Fibroblast of skin of left quadriceps (primary cell): ENCODE results near the gene SEMA6A.
A peak's percentile ranks its signal among the peaks of the same experiment; 100 is the strongest.
"Not testable (repeated sequence)": the region's sequence is repeated elsewhere in the genome, so short reads cannot be mapped to it uniquely, and the experiment has no call there.

ENCODE experiments used
- DNase-seq, 2 experiments: peaks; one replicate each; pipeline ENCODE4 v3.0.0-alpha.2; 2013; ENCODE audit warnings: low read depth in 2 of 2

The SEMA6A gene

DNA sequence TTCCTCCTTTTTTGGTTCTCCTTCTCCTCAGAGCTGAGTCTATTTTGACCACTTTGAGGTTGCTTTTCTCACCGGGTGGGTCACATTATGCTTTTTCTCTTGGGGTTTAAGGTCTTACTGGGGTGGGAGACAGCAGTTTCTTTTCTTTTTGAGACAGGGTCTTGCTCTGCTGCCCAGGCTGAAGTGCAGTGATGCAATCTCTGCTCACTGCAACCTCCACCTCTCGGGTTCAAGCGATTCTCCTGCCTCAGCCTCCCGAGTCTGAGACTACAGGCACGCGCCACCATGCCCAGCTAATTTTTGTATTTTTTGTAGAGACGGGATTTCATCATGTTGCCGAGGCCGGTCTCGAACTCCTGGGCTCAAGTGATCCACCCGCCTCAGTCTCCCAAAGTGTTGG is 51.4 kb downstream of the SEMA6A start:
- not testable (repeated sequence) for DNase-seq

DNA sequence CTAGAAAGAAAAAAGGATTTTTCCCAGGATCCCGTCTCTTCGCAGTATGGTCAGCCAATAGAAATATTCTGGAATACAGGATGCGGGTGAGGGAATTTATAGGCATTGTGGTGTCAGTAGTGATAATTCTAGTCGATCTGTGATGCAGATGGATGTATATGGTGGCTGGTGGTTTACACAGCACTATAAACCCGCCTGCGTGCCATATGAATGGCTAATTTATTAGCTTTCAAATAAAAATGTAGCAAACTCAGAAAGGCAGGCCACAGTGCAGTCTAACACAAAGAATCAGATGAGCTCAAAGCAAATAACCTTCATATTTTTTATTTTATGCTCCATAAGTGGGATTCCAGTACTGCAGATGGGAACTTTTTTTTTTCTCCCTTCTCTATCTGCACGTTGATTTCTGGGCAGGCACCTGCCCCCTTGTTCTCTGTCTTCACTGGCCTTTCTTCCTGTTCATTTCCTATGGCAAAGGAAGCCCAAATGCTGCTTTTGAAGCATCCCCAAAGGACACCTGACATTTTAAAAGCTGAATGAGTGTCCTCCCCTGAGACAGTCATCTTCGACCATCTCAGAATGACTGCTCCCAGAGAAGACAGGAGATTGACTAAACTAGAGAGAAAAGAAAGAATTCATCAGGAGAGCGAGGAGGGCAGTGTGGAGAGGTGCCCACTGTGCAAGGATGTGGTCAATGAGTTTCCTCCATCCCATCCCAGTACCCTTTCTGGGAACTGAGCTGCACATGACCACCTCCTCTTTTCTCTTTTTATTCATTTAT is 52.1 kb downstream of the SEMA6A start:
- DNase-seq, result peak; percentile 69 to 74

DNA sequence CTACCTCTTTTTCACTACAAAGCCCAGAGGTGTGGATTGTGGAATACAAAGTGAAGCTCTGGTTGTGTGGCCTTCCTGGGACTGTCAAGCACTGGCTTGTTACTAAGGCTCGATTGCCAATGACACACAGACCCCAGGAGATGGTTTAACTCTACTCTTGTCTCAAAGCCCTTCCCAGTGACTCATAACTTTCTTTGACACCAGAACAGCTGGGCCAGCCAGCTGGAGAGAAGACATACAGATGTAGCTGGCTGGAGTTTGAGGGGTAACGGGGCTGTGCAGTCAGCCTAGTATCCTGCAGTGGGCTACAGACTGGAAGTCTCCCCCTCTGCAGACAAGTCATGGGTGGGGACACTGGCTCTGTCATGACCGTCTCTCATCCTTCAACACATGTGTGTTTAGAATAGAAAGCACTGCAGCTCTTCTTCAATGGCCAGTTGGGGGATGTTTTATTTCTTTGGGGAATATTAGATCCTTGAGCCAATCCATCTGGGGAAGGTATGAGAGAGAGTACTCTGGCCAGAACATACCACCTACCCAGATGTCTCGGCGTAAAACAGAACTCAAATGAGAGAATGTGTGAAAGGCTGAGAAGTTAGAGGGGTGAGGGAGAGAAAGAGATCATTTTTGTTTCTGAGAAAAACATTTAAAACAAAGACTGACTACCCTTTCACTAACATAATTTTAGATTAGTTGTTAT is 53.3 kb downstream of the SEMA6A start:
- DNase-seq, result no peak

DNA sequence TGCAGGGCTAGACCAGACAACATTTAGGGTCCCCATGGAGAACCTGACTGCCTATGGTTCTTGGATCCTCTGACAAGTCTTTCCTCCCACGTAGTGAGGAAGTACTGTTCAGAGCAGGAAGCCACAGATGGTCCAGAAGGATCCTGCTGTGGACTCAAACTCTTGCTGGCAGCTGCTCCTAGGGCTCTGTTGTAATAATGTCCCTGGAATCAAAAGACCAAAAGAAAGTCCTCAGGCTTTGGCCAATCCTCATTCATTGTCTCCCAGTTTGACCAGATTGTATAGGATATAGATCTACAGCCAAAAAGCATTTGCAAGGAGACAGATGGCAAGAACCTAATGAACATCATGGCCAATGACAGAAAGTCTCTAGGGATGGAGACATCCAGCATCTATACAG is 53.9 kb downstream of the SEMA6A start:
- DNase-seq, result no peak

DNA sequence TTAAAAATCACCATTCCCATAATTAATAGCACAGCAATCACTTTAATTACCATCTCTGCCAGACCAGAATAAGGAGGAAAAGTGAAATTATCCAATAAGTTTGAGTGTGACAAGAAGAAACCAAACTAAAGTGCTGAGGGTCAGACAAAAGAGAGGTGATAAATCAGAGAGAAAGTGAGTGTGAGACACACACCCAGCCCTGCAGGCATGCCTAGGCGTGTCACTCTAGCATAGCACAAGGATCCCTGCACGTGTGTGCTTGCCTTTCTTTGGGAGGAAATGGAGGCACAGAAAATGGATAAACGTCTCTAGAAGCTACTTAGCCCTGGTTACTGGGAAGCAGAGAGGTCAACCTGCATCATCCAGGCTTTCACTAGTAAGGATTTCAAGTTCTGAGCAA is 56.2 kb downstream of the SEMA6A start:
- no peak for DNase-seq

DNA sequence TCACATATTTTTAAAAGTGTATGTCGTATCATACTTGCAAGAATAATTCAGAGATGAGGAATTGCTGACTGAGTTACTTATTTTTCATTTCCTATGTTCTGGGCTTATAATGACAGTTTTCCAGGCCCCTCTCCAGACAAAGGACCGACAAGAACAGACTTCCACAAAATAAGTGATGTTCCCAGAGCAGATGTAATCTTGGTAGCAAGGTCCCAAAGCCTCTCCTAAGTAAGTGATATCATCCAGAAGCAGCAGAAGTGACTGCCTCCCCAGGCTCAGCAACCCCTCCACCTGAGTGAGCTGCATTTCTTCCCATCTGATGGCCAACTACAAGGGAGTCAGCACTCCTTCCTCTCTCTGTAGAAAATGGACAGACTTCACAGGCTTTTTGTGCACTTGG is 57.1 kb downstream of the SEMA6A start:
- DNase-seq, result no peak

DNA sequence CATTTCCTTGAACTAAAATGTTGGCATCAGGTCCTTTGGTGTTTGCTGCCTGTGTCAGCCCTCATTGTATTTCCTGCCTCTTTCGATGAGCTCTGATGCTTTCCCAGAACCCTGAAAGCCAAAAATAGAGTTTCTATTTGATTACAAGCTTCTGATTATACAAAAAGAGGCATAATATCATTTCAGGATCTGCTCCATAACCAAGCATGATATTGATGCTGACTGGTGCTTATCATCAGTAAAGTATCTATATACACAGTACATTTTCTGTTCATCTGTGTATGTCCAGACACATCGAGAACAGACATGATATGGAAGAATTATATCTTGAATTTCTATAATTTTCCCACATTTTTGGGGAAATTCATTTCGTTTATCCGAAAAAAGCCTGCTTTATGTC is 58.6 kb downstream of the SEMA6A start:
- DNase-seq, result no peak

DNA sequence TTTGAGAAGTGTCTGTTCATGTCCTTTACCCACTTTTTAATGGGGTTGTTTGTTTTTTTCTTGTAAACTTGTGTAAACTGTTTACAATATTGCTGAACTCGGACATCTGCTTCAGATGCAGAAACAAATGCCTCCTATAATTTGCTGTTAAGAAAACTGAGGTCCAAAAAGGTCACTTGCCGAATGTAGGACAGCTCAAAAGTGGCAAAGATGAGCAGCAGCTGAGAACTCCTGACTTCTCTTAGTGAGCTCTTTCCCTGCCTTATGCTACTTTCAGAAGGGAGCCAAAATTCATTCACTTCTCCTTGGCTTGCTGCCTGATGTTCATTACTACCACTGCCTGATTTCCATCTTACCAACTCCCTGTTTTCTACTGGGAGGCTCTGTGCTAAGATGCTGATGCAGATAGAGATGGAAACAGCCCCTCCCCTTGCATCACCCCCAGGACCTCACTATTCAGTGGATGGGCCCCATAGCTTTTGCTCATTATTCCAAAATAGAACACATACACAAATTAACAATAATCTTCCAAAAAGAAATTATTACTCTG is 60.1 kb downstream of the SEMA6A start:
- no peak for DNase-seq

DNA sequence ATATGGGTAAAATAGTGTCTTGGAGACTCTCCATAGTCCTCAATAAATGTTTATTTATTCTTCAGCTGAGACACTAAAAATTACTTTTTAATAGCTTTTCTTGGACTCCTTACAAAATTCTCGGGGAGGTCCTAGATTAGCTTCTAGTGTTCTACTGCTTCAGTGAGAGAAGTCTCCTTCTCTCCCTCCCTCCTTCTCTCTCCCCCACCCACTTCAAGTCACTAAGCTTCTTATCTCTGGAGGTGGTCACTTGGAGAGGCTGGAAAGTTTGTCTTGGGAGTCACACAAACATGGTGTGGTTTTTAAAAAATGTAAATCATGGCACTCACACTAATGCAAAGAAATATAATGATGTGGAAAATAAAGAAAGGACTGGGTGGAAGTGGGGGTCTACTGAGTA is 64.1 kb downstream of the SEMA6A start:
- DNase-seq, result no peak

DNA sequence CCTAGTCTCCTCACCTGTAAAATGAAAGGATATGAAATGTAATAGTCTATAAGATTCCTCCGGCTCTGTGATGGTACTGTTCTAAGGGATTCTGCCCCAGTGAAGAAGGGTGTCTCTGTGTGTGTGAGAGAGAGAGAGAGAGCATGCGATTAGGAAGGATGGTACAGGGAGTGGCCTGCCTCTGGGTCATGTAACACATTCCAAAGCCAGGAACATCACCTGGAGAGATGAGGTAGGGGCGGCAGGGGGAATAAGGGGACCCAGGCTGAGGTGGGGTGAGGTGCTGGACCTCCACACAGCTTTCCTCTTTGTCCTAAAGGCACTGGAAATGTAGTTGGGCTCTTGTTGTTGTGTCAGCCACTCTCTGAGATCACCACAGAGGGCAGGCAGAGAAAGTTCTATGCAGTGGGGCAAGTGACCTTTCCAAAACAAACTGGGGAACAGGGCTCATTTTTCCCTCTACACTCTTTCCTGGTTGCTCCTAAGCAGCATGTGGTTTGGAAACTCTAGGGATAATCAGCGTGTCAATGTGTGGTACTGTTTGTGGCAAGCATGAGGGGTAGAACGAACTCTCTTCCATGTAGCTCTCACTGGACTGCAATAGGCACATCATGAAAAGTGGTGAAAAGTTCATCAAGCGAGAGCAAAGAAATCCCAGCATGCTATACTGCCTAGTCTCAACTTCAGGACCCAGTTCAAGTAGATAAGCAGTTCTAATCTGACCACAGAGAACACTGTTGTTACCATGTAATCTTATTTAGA is 65.0 kb downstream of the SEMA6A start:
- DNase-seq, result no peak

DNA sequence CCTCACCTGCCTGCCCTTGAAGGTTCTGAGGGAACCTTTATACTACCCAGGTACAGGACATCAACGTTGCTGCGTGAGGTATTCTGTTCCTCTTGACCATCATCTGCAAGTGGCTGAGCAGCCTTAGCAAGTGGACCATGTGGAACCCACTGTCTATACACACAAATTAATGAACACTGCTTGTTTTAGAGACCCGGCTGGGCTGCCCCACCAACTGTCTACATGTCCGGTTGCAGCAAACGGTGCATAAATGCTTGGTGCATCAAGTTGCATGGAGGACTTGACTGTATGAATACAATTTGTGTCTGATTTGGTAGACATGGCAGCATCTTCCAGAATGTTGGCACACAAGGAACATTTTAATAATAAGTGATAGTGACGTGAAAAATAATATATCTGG is 65.8 kb downstream of the SEMA6A start:
- no peak for DNase-seq

DNA sequence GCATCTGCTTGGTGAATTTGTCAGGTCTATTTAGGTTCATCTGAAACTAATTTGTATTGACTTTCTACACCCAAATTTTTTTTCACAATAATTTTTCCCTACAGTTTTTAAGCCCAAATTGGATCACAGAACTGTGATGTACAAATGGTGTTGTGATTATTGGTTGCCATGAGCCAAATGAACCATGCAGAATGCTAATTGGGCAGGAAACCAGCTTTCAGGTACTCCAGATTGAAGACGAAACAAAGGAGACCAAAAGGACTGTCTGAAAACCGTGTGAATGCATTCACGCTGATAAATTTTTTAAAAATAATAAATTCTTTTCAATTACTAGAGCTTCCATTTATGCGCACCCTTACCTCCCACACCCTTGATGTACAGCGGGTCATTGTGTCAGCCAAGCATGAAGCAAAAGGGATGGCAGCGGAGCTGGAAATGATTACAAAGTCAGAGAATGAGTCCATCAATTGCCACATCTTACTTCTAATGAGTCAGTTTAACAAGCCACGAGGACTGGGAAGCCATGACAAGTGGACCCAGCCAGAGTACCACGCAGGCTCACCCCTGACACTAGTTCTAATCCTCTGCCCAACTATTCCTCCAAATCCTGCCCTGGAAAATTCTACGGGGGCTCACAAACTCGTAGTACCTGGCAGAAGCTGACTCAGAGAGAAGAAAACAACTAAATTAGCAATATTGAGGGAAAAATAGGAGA is 66.5 kb downstream of the SEMA6A start:
- no peak for DNase-seq

DNA sequence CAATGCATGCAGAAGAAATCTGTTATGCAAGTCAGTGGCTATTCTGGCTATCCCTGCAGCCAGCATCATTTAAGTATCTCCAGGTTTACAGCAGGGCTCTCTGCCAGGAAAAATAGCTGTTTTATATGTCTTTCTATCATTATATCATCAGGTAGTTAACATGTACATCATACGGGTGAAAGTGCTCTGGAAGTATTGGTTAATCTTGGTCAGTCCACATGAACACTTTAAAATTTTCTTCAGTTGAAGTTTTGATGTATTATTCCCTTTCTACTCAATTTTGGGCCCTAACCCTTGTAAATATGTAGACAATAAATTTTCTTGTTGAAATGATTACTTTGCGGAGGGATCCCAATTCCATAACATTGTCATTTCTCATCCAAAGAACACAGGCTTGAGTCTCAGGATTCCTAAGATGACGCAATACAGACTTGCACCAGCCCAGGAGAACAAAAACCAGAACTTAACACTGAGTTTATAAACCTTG is 67.5 kb downstream of the SEMA6A start:
- DNase-seq, result peak; percentile 98

DNA sequence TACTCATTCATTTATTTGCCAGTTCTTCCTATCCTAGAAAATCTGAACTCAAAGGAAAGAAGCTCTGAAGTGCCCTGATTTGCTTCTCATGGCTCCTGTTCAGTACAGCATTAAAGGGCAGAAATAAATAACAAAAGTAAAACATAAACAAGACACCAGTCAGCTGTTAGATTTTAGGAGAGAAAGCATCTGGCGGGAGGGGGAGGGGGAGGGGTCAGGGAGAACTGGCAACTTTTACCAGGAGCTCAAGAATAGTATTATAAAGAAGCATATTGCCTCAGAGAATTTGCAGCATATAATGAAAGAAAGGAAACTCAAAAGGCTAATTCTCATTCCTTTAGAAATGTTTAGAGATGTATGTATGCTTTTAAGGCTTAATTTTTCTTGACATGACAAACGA is 68.1 kb downstream of the SEMA6A start:
- no peak for DNase-seq

DNA sequence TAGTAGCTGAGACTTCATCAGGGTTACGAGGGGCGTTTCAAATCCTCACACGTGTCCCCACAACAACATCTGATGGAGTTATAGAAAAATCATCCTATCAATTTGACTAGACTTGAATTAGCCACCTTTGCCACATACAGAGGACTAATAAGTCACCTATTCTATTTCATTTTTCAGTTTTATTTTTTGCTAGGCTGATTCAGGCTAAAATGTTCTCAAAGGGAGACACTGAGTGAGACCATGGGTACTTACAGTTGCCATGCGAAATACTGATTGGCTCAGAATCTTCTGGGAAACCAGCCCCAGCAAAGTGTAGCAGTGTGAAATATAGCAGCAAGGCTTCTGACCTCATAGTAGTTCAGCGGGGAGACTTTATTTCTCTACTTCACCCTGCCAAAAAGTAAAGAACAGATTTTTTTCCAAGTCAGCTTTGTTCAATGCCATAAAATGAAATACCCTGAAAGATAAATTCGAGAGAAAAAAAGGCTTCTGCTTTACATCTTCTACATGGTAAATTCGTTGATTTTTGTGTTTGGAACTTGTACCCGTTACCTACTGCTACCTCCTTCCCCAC is 69.9 kb downstream of the SEMA6A start:
- no peak for DNase-seq

DNA sequence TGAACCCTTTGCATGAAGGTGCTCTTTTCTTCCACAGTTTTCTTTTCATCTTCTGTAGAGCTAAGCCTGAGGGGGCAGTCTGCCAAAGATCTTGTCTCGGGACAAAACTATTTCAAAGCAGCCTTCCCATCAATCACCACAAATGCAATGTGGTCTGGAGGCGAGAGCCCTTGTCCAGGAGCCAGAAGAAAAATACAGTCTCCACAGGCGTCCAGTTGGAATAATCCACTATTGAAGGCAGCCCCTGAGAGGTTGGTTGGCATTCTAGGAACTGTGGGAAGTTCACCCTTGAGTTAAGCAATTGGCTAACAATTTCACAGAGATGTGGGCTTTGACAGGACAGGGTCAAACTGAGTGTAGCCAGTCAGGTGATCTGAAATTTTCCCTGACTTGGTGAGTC is 72.0 kb downstream of the SEMA6A start:
- peak; percentile 48 to 52 for DNase-seq

DNA sequence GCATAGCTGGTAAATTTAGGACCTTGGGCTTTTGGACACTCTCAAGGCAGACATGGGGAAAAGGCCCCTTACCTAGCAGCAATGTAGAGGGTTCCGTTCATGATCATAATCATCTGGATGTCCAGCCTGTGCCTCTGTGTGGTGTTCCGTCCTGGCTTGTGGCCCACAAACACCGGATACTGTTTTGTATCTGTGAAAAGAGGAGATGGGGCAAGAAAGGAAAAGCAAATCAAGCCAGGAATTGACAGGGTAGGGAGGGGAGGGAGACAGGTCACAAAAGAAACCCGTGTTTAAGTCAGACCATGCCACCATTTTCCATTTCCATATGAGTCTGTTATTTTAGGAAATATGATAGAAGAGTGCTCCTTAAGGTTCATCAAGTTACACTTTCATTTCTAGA is 72.5 kb downstream of the SEMA6A start:
- no peak for DNase-seq

DNA sequence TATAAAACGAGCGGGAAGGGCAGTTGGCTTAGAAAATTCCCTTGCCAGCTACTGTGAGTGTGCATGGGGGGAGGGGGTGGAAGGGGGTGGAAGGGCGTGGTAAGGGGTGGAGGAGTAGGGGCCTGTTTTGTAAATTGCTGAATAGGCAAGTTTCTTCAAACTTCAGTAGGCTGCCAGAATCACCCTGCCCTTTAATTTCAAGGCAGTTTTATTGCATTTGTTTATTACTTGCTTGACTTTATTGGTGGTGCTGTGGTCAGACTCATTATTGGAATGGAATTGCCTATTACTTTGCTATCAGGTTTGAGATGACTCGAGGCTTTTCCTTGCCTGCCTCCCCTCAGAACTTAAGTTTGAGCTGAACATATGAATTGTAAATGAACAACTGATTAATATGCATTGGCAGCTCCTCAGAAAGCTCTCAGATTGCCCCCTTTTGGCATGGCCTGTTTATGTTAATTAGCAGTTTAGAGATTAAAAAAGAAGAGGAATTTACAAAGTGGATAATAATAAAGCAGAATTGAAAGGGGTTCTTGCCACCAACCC is 76.0 kb downstream of the SEMA6A start:
- no peak for DNase-seq

DNA sequence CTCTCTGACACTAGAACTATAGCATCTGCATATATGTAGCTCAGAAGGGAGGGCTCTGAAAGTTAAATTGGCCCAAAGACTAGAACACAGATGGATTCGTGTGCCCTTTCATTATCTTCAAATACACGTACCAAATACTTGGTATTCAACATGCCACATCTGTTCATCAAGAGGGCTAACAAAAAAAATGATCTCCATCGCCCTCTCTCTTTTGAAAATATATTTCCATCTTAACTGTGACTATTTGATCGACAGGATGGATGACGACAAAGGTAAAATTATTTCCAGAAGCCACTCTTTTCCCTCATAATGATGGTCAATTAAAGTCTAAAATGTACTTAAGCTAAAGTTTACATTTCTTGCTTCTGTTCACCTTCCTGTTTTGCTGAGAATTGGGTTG is 77.0 kb downstream of the SEMA6A start:
- no peak for DNase-seq

DNA sequence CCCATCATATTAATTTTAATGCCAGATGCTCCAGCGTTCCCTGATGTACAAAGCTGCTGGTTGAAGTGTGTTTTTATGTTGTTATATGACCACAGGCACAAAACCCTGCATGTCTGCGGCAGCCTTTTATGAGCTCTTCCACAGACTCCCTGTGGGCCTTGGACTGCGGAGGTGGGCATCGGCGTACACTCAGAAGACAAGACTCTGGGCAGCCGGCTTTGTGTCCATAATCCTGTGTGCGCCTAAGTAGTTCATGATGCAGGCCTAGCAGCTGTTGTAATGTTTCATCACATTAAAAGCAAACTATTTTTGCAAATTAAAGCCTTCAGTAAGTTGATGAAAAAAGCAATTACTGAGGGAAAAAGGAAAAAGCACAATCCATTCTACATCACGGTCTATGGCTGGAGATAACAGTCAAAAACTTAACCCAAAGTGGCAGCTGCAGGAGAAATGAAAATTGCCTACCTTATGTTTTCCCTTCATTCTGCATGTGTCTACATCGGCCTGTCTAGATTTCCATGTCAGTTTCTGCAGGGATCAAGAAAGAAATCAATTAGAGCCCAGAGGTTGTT is 78.8 kb downstream of the SEMA6A start:
- no peak for DNase-seq
